Measurements from ENCODE around the gene PREPL.

DNA sequence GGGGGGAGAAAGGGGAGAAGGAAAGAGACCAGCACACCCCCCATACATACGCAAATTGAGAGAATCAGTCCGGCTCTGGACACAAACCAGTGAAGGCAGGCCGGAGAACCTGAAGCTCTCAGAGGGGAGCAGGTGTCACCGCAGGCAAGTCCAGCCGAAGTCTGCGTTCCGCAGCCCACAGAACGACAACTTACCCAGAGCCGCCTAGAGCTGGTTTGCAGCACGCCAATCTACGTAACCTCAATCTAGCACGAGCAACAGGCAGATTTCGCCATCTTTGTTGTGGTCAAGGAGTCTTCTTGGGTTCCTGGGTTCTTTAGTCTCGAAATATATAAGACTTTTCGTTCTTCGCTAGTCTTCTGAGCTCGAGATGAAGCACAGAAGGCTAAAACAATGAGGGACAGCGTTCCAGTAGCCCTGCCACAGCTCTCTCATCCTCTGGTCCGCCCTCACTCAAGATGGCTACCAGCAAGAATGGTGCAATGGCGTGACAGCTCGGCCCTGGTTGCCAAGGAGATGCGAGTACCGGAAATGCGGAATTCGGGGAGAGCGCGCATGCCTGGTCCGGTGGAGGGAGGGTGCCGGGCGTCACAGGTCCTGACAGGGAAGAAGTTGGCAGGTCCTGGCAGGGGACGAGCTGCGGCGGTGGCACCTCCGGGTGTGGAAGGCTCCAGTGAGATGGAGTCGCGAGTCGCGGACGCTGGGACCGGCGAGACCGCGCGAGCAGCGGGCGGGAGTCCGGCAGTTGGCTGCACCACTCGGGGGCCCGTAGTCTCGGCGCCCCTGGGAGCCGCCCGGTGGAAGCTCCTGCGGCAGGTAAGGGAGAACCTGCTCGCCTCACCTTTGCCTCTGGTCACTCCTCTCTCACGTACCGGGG is at the start of gene PREPL, which contains the start of gene CAMKMT:
- TF ChIP-seq CTCF (IDR thresholded peaks at IDR 0.05) (no peak), POLR2A (IDR thresholded peaks at IDR 0.05) (peak in 1 of 2 donors; percentile 43)

All from lower leg skin (tissue), 3 donors.